Endothelial cell of umbilical vein (primary cell): ENCODE results near the gene CDK18. TPM values are rescaled to one million over a fixed set of nuclear protein-coding genes. Genes with fewer than 3 reads are reported as not detected.

Experiments
- BruUV-seq: library from RNA; stranded (reverse); fragments of 400-500 nt; replicated peaks from 2 replicates; lab custom pipeline; 2021; lab: Mats Ljungman, UMichigan
- CTCF ChIA-PET: fragments of 300-600, 350-600 bp; sonication (Branson Sonifier 250); formaldehyde crosslinking; loops from one replicate; lab custom pipeline; 2021; ENCODE audit warnings: antibody characterized with exemption, inconsistent platforms; lab: Charles Lee
- POLR2A ChIA-PET: fragments of 300-600, 350-600 bp; sonication (Branson Sonifier 250); formaldehyde crosslinking; loops from one replicate; lab custom pipeline; 2021; ENCODE audit warnings: antibody characterized with exemption, inconsistent platforms; lab: Charles Lee
- DNase-seq: peaks from one replicate; pipeline ENCODE4 v3.0.0-alpha.2; 2011; ENCODE audit warnings: low read depth, low spot score
- FAIRE-seq: peaks from 2 replicates; lab custom pipeline; 2011; peaks lifted over from hg19 to GRCh38; lab: Jason Lieb, UNC
- H2AFZ ChIP-seq: 2 replicates; pipeline ENCODE4 v1.6.0; 2012; ENCODE audit warnings: low read depth, low read length, control low read depth, inconsistent platforms
- H3K27ac ChIP-seq: 2 replicates; pipeline ENCODE4 v1.5.1; 2011; ENCODE audit warnings: low read depth, mild to moderate bottlenecking, control low read depth, low read length, moderate library complexity; ENCODE audit not compliant: insufficient read depth
- H3K27me3 ChIP-seq, 2 experiments: 2 replicates each; pipeline versions ENCODE4 v1.6.0 to v1.6.1; 2011; ENCODE audit warnings: low read length in 2 of 2, mixed read lengths in 1 of 2; ENCODE audit not compliant: control insufficient read depth in 2 of 2, insufficient read depth in 2 of 2
- H3K36me3 ChIP-seq, 2 experiments: 2 replicates in 1 of 2; 3 replicates in 1 of 2; pipeline ENCODE4 v1.5.1; 2011; ENCODE audit warnings: low read length in 2 of 2, mild to moderate bottlenecking in 1 of 2, moderate library complexity in 1 of 2; ENCODE audit not compliant: control insufficient read depth in 2 of 2, insufficient read depth in 2 of 2; ENCODE audit errors: extremely low read depth in 1 of 2
- H3K4me1 ChIP-seq: 3 replicates; pipeline ENCODE4 v1.5.1; 2011; ENCODE audit warnings: mild to moderate bottlenecking, low read length; ENCODE audit not compliant: control insufficient read depth, insufficient read depth; ENCODE audit errors: extremely low read depth
- H3K4me2 ChIP-seq: 2 replicates; pipeline ENCODE4 v1.6.1; 2011; ENCODE audit warnings: low read length, control low read depth, mixed read lengths; ENCODE audit not compliant: insufficient read depth
- H3K4me3 ChIP-seq, 3 experiments: fragments of 200-600 bp in 1 of 3; sonication (generic), shearing (Covaris generic) in 1 of 3; replicated peaks in 1 of 3; 2 replicates each; pipeline ENCODE4 v1.5.1; 2011 to 2016; ENCODE audit warnings: control low read depth in 3 of 3, low read length in 3 of 3, mild to moderate bottlenecking in 2 of 3, inconsistent platforms in 1 of 3, low read depth in 1 of 3, moderate library complexity in 1 of 3; ENCODE audit not compliant: insufficient read depth in 1 of 3
- H3K79me2 ChIP-seq: 2 replicates; pipeline ENCODE4 v1.6.0; 2012; ENCODE audit warnings: low read length, inconsistent platforms; ENCODE audit not compliant: control insufficient read depth, insufficient read depth
- H3K9ac ChIP-seq: replicated peaks from 2 replicates; pipeline ENCODE3; 2011; ENCODE audit warnings: low read length, control low read depth; ENCODE audit not compliant: insufficient read depth; ENCODE audit errors: extremely low read depth
- H3K9me1 ChIP-seq: replicated peaks from 3 replicates; pipeline ENCODE4 v1.6.0; 2011; ENCODE audit warnings: mild to moderate bottlenecking, low read length; ENCODE audit not compliant: control insufficient read depth, insufficient read depth; ENCODE audit errors: extremely low read depth
- H3K9me3 ChIP-seq: replicated peaks from 2 replicates; pipeline ENCODE4 v1.5.1; 2012; ENCODE audit warnings: low read length, inconsistent platforms; ENCODE audit not compliant: control insufficient read depth, insufficient read depth
- H4K20me1 ChIP-seq: replicated peaks from 2 replicates; pipeline ENCODE3; 2011; ENCODE audit warnings: mild to moderate bottlenecking, low read length; ENCODE audit not compliant: control insufficient read depth, insufficient read depth; ENCODE audit errors: extremely low read depth
- CTCF ChIP-seq, 2 donors: IDR thresholded peaks; 1 replicate in 1 of 2; 2 replicates in 1 of 2; pipeline ENCODE4 v1.5.1; 2011; ENCODE audit warnings: low read length in 2 of 2, mild to moderate bottlenecking in 2 of 2, moderate library complexity in 2 of 2, control low read depth in 1 of 2, inconsistent platforms in 1 of 2, low read depth in 1 of 2; ENCODE audit not compliant: insufficient read depth in 1 of 2; ENCODE audit errors: extremely low read depth in 1 of 2
- EZH2 ChIP-seq: IDR thresholded peaks from 2 replicates; pipeline ENCODE4 v1.6.1; 2012; ENCODE audit warnings: borderline replicate concordance, low read depth, mild to moderate bottlenecking, moderate library complexity, low read length, inconsistent platforms; ENCODE audit not compliant: severe bottlenecking
- FOS ChIP-seq: IDR thresholded peaks from 2 replicates; pipeline ENCODE4 v1.6.1; 2011; ENCODE audit warnings: mild to moderate bottlenecking, low read length, moderate library complexity, borderline replicate concordance; ENCODE audit not compliant: insufficient read depth
- GATA2 ChIP-seq: IDR thresholded peaks from 2 replicates; pipeline ENCODE4 v1.7.0; 2011; ENCODE audit warnings: low read depth, mild to moderate bottlenecking, moderate library complexity, mixed read lengths, low read length; ENCODE audit not compliant: insufficient read length, insufficient read depth
- JUN ChIP-seq: IDR thresholded peaks from 2 replicates; pipeline ENCODE4 v1.6.1; 2011; ENCODE audit warnings: borderline replicate concordance, low read depth; ENCODE audit not compliant: insufficient read length, insufficient read depth
- MAX ChIP-seq: IDR thresholded peaks from 2 replicates; pipeline ENCODE4 v1.6.1; 2011; ENCODE audit not compliant: insufficient read depth, insufficient read length
- MYC ChIP-seq: IDR thresholded peaks from one replicate; pipeline ENCODE4 v1.6.1; 2011; ENCODE audit warnings: mild to moderate bottlenecking, low read depth, low read length
- POLR2A ChIP-seq: IDR thresholded peaks from 2 replicates; pipeline ENCODE4 v1.6.1; 2012; ENCODE audit warnings: low read depth, mild to moderate bottlenecking, control low read depth, low read length
- POLR2AphosphoS5 ChIP-seq: IDR thresholded peaks from 2 replicates; pipeline ENCODE4 v1.6.1; 2012; ENCODE audit warnings: low read depth, mild to moderate bottlenecking, control low read depth, low read length, moderate library complexity; ENCODE audit not compliant: insufficient read depth
- dilution Hi-C: fragments of 300-500 bp; cut with MboI; formaldehyde crosslinking; loops from one replicate; pipeline ENCODE4 v1.15.0; 2019; ENCODE audit warnings: low sequenced_read_pairs; ENCODE audit not compliant: extremely low pct_ligation_motif_present
- intact Hi-C: fragments of 100-400 bp; cut with micrococcal nuclease; formaldehyde crosslinking; loops from one replicate; pipeline ENCODE4 v1.10.0; 2022
- polyA plus RNA-seq, 4 experiments: library from polyadenylated mRNA; depleted of rRNA in 3 of 4; stranded (reverse) in 3 of 4; unstranded in 1 of 4; fragments of >200 nt; gene quantifications; 2 replicates each; pipeline versions ENCODE4 v1.2.1 to v1.2.3, GENCODE V29; 2011 to 2012; ENCODE audit warnings: missing spikeins in 1 of 4
- total RNA-seq: library from RNA; stranded (reverse); gene quantifications from 2 replicates; pipeline ENCODE4 v1.2.3, GENCODE V29; 2021

Gene CDK18
- total and polyA plus RNA-seq, 2 donors (not counting 3 experiments of a cell fraction or from before 2014, with no cell fraction given): 0.17 to 1.2 TPM

GRCh38 chr1:205545991-205546390 is 41.5 kb downstream of the CDK18 start:
- dilution Hi-C loops (no loop called here), intact Hi-C loops (no loop called here)
- no TSS peak for BruUV-seq

More at GRCh38 chr1:205545991-205546390, 41.5 kb downstream of the CDK18 start:
- Histone ChIP-seq H2AFZ (no peak overlapping the region), H4K20me1 (no peaks in the 10 kb centered on the region), H3K27me3 (peaks cover 4 to 10% of the 10 kb centered on the region in 2 experiments), H3K9me1 (no peaks in the 10 kb centered on the region), H3K4me2 (no peak overlapping the region), H3K4me1 (peaks cover 9% of the 10 kb centered on the region), H3K79me2 (no peaks in the 10 kb centered on the region), H3K27ac (no peak overlapping the region), H3K4me3 (no peak overlapping the region), H3K9ac (no peak overlapping the region), H3K9me3 (no peaks in the 10 kb centered on the region), H3K36me3 (no peaks in the 10 kb centered on the region)
- no peak for DNase-seq
- FAIRE-seq: no peak
- ChIA-PET CTCF (interaction anchor here (0.8 to 1.5 kb wide), 2 partner anchors 13 to 17 kb away, joined by 3 to 5 read pairs; no protein-coding TSS in a partner anchor), POLR2A (no interaction called here)
- no peak for TF ChIP-seq EZH2
- no peak for TF ChIP-seq POLR2A
- no peak for TF ChIP-seq CTCF (IDR thresholded peaks at IDR 0.05; ENCODE audit: extremely low read depth in 1 of 2, insufficient read depth in 1 of 2, low read depth in 1 of 2, low read length in 2 of 2)
- TF ChIP-seq GATA2: no peak
- no peak for TF ChIP-seq POLR2AphosphoS5
- TF ChIP-seq FOS: no peak
- no peak for TF ChIP-seq JUN
- TF ChIP-seq MAX: no peak
- TF ChIP-seq MYC: no peak
